Keratinocyte (primary cell): ENCODE measurements around the gene DDA1. TPM values are rescaled to one million over a fixed set of nuclear protein-coding genes. Genes with fewer than 3 reads are reported as not detected.

Experiments used
- DNase-seq: peaks from one replicate; pipeline ENCODE4 v3.0.0-alpha.2; 2011; ENCODE audit warnings: low read depth, missing footprints, low spot score
- FAIRE-seq: peaks from 2 replicates; lab custom pipeline; 2011; peaks lifted over from hg19 to GRCh38; lab: Jason Lieb, UNC
- H2AFZ ChIP-seq: 2 replicates; pipeline ENCODE4 v1.6.0; 2012; ENCODE audit warnings: low read length, control low read depth, inconsistent platforms; ENCODE audit not compliant: control insufficient read depth
- H3K27ac ChIP-seq: 2 replicates; pipeline ENCODE4 v1.5.1; 2011; ENCODE audit warnings: low read length; ENCODE audit not compliant: control insufficient read depth, insufficient read depth
- H3K27me3 ChIP-seq: 3 replicates; pipeline ENCODE4 v1.6.0; 2011; ENCODE audit warnings: low read length; ENCODE audit not compliant: control insufficient read depth, insufficient read depth; ENCODE audit errors: extremely low read depth
- H3K36me3 ChIP-seq, 2 experiments: 2 replicates in 1 of 2; 3 replicates in 1 of 2; pipeline ENCODE4 v1.5.1; 2011; ENCODE audit warnings: low read length in 2 of 2, mild to moderate bottlenecking in 1 of 2; ENCODE audit not compliant: control insufficient read depth in 2 of 2, insufficient read depth in 2 of 2; ENCODE audit errors: extremely low read depth in 1 of 2
- H3K4me1 ChIP-seq: 3 replicates; pipeline ENCODE4 v1.5.1; 2011; ENCODE audit warnings: low read length; ENCODE audit not compliant: control insufficient read depth, insufficient read depth; ENCODE audit errors: extremely low read depth
- H3K4me2 ChIP-seq: 3 replicates; pipeline ENCODE4 v1.6.0; 2011; ENCODE audit warnings: low read depth, low read length; ENCODE audit not compliant: control insufficient read depth, insufficient read depth; ENCODE audit errors: extremely low read depth
- H3K4me3 ChIP-seq, 3 experiments: fragments of 200-600 bp in 1 of 3; sonication (generic) in 1 of 3; 2 replicates in 2 of 3; 3 replicates in 1 of 3; pipeline ENCODE4 v1.5.1; 2011 to 2016; ENCODE audit warnings: low read length in 3 of 3, mild to moderate bottlenecking in 3 of 3, control low read depth in 2 of 3, inconsistent platforms in 1 of 3, low read depth in 1 of 3, mixed read lengths in 1 of 3, mixed run types in 1 of 3, moderate library complexity in 1 of 3; ENCODE audit not compliant: control insufficient read depth in 2 of 3, insufficient read depth in 2 of 3; ENCODE audit errors: extremely low read depth in 1 of 3
- H3K79me2 ChIP-seq: 2 replicates; pipeline ENCODE4 v1.6.0; 2012; ENCODE audit warnings: low read length; ENCODE audit not compliant: control insufficient read depth, insufficient read depth
- H3K9ac ChIP-seq: 3 replicates; pipeline ENCODE4 v1.6.0; 2011; ENCODE audit warnings: low read length; ENCODE audit not compliant: control insufficient read depth, insufficient read depth; ENCODE audit errors: extremely low read depth
- H3K9me1 ChIP-seq: 3 replicates; pipeline ENCODE4 v1.6.0; 2011; ENCODE audit warnings: low read length; ENCODE audit not compliant: control insufficient read depth, insufficient read depth; ENCODE audit errors: extremely low read depth
- H3K9me3 ChIP-seq: 2 replicates; pipeline ENCODE4 v1.5.1; 2012; ENCODE audit warnings: low read depth, low read length; ENCODE audit not compliant: control insufficient read depth
- H4K20me1 ChIP-seq: 3 replicates; pipeline ENCODE4 v1.6.0; 2011; ENCODE audit warnings: low read length; ENCODE audit not compliant: control insufficient read depth, insufficient read depth; ENCODE audit errors: extremely low read depth
- EZH2 ChIP-seq: IDR thresholded peaks from one replicate; pipeline ENCODE4 v1.6.1; 2012; ENCODE audit warnings: inconsistent platforms, mild to moderate bottlenecking, low read length, moderate library complexity
- dilution Hi-C: fragments of 300-500 bp; cut with MboI; formaldehyde crosslinking; loops from one replicate; pipeline ENCODE4 v1.7.0; 2020; ENCODE audit warnings: low sequenced_read_pairs; ENCODE audit not compliant: extremely low pct_ligation_motif_present
- polyA plus RNA-seq, 5 experiments: library from polyadenylated mRNA; depleted of rRNA in 3 of 5; stranded (reverse) in 3 of 5; stranded (forward) in 1 of 5; unstranded in 1 of 5; fragments of >200 nt; gene quantifications; 1 replicate in 1 of 5; 2 replicates in 3 of 5; 3 replicates in 1 of 5; pipeline versions ENCODE4 v1.2.1 to v1.2.3, GENCODE V29; 2011 to 2012; ENCODE audit warnings: missing spikeins in 2 of 5, low read depth in 1 of 5, low replicate concordance in 1 of 5
- TF ChIP-seq, protein P1 (sequence below), 3 experiments: IDR thresholded peaks in 1 of 3; conservative IDR thresholded peaks in 1 of 3; optimal IDR thresholded peaks in 1 of 3; 2 replicates in 2 of 3; 3 replicates in 1 of 3; pipeline versions ENCODE3 to v1.5.1; 2011; ENCODE audit warnings: low read length in 3 of 3, mild to moderate bottlenecking in 3 of 3, moderate library complexity in 2 of 3, control low read depth in 1 of 3, inconsistent platforms in 1 of 3; ENCODE audit not compliant: insufficient read depth in 2 of 3; ENCODE audit errors: extremely low read depth in 1 of 3

DDA1 gene
- polyA plus RNA-seq, 1 donor (not counting 4 experiments of a cell fraction or from before 2014, with no cell fraction given): 59.4 TPM

DNA sequence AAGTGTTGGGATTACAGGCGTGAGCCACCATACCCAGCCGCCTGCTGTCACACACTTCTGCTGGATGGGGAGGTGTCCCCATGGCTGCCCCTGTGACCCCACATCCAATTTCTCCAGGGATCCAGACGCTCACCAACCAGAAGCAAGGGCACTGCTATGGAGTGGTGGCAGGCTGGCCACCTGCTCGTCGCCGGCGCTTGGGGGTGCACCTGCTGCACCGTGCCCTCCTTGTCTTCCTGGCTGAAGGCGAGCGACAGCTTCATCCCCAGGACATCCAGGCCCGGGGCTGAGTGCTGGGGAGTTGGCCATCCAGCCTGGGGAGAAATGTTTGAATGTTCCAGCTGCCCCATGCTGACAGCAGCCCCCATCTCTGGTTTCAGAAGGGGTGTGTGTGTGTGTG lies 23.1 kb upstream of the DDA1 start:
- no peaks in the 10 kb centered on the region for H3K79me2 ChIP-seq
- FAIRE-seq: no peak
- H3K4me1 ChIP-seq: peaks cover 6% of the 10 kb centered on the region
- no peaks in the 10 kb centered on the region for H3K27me3 ChIP-seq
- H3K4me2 ChIP-seq: no peak overlapping the region
- no peak for DNase-seq
- TF ChIP-seq EZH2: no peak
- no peaks in the 10 kb centered on the region for H3K9me1 ChIP-seq
- dilution Hi-C loops: no loop called here
- no peaks in the 10 kb centered on the region for H3K9me3 ChIP-seq
- no peaks in the 10 kb centered on the region for H4K20me1 ChIP-seq
- no peak overlapping the region for H3K4me3 ChIP-seq
- H3K9ac ChIP-seq: no peak overlapping the region
- no peak overlapping the region for H2AFZ ChIP-seq
- H3K36me3 ChIP-seq: peaks cover 0 to 1% of the 10 kb centered on the region in 2 experiments
- no peak overlapping the region for H3K27ac ChIP-seq

DNA sequence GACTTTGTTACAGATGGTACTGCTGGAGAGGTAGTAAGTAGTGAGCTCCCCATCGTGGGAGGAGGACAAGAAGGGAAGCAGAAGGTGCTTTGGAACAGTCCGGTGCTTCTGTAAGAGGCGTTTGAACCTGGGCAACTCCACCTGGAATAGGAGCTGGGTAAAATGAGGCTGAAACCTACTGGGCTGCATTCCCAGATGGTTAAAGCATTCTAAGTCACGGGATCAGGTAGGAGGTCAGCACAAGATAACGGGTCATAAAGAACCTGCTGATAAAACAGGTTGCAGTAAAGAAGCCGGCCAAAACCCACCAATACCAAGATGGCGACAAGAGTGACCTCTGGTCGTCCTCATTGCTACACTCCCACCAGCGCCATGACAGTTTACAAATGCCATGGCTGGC lies 22.6 kb upstream of the DDA1 start:
- dilution Hi-C loops: no loop called here
- H3K9me3 ChIP-seq: no peaks in the 10 kb centered on the region
- TF ChIP-seq, protein P1, sequence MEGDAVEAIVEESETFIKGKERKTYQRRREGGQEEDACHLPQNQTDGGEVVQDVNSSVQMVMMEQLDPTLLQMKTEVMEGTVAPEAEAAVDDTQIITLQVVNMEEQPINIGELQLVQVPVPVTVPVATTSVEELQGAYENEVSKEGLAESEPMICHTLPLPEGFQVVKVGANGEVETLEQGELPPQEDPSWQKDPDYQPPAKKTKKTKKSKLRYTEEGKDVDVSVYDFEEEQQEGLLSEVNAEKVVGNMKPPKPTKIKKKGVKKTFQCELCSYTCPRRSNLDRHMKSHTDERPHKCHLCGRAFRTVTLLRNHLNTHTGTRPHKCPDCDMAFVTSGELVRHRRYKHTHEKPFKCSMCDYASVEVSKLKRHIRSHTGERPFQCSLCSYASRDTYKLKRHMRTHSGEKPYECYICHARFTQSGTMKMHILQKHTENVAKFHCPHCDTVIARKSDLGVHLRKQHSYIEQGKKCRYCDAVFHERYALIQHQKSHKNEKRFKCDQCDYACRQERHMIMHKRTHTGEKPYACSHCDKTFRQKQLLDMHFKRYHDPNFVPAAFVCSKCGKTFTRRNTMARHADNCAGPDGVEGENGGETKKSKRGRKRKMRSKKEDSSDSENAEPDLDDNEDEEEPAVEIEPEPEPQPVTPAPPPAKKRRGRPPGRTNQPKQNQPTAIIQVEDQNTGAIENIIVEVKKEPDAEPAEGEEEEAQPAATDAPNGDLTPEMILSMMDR (optimal IDR thresholded peaks at IDR 0.05 in 1 of 3, IDR thresholded peaks at IDR 0.05 in 1 of 3, conservative IDR thresholded peaks at IDR 0.05 in 1 of 3; ENCODE audit: extremely low read depth in 1 of 3, insufficient read depth in 2 of 3, low read length in 3 of 3): no peak
- TF ChIP-seq EZH2: no peak
- peaks cover 0 to 2% of the 10 kb centered on the region in 2 experiments for H3K36me3 ChIP-seq
- H3K27me3 ChIP-seq: no peaks in the 10 kb centered on the region
- no peak overlapping the region for H3K4me3 ChIP-seq
- DNase-seq: no peak
- H3K9ac ChIP-seq: no peak overlapping the region
- no peak for FAIRE-seq
- H3K27ac ChIP-seq: no peak overlapping the region
- H3K4me2 ChIP-seq: no peak overlapping the region
- no peaks in the 10 kb centered on the region for H3K9me1 ChIP-seq
- H3K4me1 ChIP-seq: peaks cover 6% of the 10 kb centered on the region
- no peaks in the 10 kb centered on the region for H3K79me2 ChIP-seq
- H4K20me1 ChIP-seq: no peaks in the 10 kb centered on the region
- no peak overlapping the region for H2AFZ ChIP-seq

DNA sequence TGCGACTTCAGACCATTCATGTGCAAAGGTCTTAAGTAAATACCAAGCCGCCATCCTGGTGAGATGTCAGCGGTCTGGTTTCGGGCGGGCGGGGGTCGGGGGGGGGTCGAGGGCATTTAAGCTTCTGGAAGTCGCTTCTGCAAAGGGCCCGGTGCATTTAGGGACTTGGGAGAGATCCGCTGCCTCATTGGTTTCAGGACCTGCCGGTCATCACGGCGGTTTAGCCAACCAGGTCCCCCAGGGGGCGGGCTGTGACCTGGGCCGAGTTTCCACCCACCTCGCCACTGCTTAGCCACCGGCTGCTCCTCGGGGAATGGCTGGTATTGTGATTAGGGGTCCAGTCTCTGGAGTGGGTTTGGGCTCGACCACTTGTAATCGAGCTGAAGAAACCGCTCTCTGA lies 19.9 kb upstream of the DDA1 start:
- no peak for FAIRE-seq

More for the DNA sequence above, 19.9 kb upstream of the DDA1 start:
- dilution Hi-C loops: no loop called here
- H2AFZ ChIP-seq: no peak overlapping the region
- TF ChIP-seq EZH2: no peak
- TF ChIP-seq, protein P1 (optimal IDR thresholded peaks at IDR 0.05 in 1 of 3, IDR thresholded peaks at IDR 0.05 in 1 of 3, conservative IDR thresholded peaks at IDR 0.05 in 1 of 3; ENCODE audit: extremely low read depth in 1 of 3, insufficient read depth in 2 of 3, low read length in 3 of 3): no peak
- H3K79me2 ChIP-seq: peaks cover 4% of the 10 kb centered on the region
- peaks cover 0 to 7% of the 10 kb centered on the region in 2 experiments for H3K36me3 ChIP-seq
- no peaks in the 10 kb centered on the region for H3K9me3 ChIP-seq
- no peaks in the 10 kb centered on the region for H3K27me3 ChIP-seq
- H3K4me3 ChIP-seq: no peak overlapping the region
- H3K9me1 ChIP-seq: no peaks in the 10 kb centered on the region
- H3K4me1 ChIP-seq: no peaks in the 10 kb centered on the region
- no peak overlapping the region for H3K9ac ChIP-seq
- H3K4me2 ChIP-seq: no peak overlapping the region
- H4K20me1 ChIP-seq: no peaks in the 10 kb centered on the region
- H3K27ac ChIP-seq: no peak overlapping the region
- DNase-seq: no peak
